Dermis microvascular lymphatic vessel endothelial cell (primary cell): Measurements from ENCODE around the gene SAMD14. TPM values are rescaled to one million over a fixed set of nuclear protein-coding genes. Genes with fewer than 3 reads are reported as not detected.
A peak's percentile ranks its signal among the peaks of the same experiment; 100 is the strongest.

Experiments used
- DNase-seq, 2 donors: peaks; one replicate each; pipeline versions ENCODE4 v3.0.0 to v3.0.0-alpha.2; 2010; ENCODE audit warnings: low read depth in 2 of 2
- total RNA-seq: library from RNA; depleted of rRNA; stranded (reverse); fragments of >200 nt; gene quantifications from 2 replicates; pipeline ENCODE4 v1.2.1, GENCODE V29; 2014

Gene SAMD14
- total RNA-seq, 1 donor from 2014 or later: 2.8 TPM

DNA sequence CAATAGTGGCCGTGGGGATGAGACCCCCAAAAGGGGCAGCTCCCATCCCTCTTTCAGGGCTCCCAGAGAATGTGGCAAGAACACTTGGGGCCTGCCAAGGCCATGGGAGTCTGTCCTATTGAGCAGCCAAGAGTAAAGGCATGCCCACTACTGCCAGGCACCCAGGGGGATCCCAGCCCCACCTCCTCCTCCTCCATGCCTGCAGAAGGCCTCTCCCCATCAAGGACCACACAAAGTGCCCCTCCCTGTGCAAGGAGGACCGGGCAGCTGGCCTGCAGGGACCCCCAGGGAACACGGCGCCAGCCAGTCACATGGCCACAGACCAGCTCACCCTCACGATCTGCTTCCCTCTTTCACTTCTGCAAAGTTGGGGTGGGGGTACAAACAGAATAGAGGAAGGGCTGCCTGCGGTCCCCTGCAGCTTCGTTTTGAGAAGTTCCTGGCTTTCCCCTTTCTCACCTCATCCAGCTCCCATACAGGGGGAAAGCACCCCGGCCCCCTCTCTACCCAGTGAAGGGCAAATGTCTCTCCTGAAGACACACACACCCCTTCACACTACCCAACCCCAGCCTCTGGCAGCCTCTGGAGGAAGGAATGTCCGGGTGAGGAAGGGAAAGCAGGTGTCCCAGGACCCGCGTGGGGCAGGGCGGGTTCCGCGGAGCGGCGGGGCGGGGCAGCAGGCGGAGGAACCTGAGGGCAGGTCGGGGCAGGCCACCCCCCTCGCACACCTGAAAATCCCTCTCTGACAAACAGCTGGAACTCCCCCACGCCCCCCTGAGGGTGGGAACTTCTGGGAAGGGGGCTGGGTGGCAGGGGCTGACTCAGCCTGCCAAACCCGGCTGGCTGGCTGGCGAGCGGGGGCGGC is 18.5 kb upstream of the SAMD14 start:
- peak in 1 of 2 donors; percentile 38 for DNase-seq

GRCh38 chr17:50147841-50148225 is 17.9 kb upstream of the SAMD14 start:
- no peak for DNase-seq

- DNase-seq: no peak
Measured at GRCh38 chr17:50146927-50147665, 17.1 kb upstream of the SAMD14 start.

GRCh38 chr17:50146230-50146926 is 16.4 kb upstream of the SAMD14 start:
- no peak for DNase-seq

- no peak for DNase-seq
Measured at GRCh38 chr17:50145532-50146229, 15.7 kb upstream of the SAMD14 start.

GRCh38 chr17:50144845-50145531 is 15.0 kb upstream of the SAMD14 start:
- no peak for DNase-seq

- no peak for DNase-seq
Measured at GRCh38 chr17:50144355-50144754, 14.4 kb upstream of the SAMD14 start.

- no peak for DNase-seq
Measured at GRCh38 chr17:50143461-50144176, 13.7 kb upstream of the SAMD14 start.

GRCh38 chr17:50141745-50142110 is 11.8 kb upstream of the SAMD14 start:
- DNase-seq: no peak

DNA sequence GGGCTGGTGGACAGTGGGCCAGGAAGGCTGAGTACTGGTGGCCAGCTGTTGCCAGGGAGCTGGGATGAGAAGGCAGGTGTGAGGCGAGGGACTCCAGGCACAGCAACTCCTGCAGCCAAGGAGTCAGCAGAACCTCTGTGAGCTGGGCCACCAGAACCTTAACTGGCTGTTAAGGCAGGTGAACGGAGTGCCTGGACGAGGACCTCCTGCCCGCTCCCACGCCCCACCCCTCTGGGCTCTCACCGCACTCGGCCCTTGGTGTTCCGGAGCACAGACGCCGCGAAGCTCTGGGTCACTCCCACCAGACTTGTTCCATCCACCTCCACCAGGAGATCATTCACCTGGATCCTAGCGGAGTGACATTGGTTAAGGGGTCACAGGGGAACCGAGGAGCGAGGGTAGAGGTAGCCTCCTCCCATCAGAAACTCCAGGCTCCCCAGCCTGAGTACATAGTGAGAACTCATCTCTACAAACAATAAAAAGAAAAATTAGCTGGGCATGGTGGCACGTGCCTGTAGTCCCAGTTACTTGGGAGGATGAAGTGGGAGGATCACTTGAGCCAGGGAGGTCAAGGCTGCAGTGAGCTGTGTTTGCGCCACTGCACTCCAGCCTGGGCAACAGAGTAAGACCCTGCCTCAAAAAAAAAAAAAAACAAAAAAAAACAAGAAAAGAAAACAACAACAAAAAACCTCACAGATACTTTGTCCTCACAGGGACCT is 11.2 kb upstream of the SAMD14 start:
- DNase-seq: no peak

DNA sequence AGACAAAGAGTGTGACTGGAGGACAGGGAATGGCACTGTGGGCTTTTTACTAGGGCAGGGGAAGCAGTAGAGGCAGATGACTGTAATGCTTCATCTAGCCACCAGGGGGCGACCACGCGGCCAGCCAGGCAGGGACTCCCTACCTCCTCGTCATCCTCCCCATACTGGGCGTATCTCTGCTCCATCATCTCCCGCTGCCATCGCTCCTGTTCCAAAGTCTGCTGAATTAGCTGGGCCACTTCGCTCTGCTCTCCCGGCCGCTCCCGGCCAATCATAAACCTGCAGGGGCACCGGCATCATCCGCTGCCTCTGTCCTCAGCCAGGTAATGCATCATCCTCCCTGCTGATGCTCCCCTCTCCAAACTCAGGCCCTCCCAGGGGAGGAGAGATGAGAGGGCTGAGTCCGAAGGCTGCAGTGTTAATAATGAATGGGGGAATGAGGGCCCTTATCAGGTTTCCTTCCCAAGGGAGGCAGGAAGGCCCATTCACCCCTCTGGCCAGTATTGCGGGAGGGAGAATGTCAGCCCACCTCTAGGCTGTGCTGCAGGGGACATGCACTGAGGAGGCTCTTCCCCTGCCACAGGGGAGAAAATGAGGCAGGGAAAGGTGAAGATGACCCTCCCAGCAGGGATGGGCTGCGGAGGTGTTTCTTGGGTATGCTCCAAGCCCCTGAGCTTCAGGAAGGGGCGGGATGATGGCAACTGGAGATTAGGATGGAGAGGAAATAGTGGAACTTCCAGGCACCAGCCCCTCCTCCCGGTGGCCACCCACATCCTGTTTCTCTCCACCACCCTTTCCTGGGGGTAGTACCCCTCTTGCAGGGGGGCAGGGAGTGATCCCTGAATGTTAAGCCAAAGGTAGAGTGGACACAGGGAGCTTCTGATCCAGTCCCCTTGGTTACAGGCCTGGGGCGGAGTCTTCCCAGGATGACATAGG is 10.3 kb upstream of the SAMD14 start:
- DNase-seq: peak; percentile 64 to 84

- DNase-seq: no peak
Measured at GRCh38 chr17:50139185-50139783, 9.3 kb upstream of the SAMD14 start.

GRCh38 chr17:50137042-50137441 is 7.1 kb upstream of the SAMD14 start:
- DNase-seq: no peak

GRCh38 chr17:50136096-50136687 is 6.2 kb upstream of the SAMD14 start:
- DNase-seq: no peak

- DNase-seq: no peak
Measured at GRCh38 chr17:50135316-50136095, 5.5 kb upstream of the SAMD14 start.

DNA sequence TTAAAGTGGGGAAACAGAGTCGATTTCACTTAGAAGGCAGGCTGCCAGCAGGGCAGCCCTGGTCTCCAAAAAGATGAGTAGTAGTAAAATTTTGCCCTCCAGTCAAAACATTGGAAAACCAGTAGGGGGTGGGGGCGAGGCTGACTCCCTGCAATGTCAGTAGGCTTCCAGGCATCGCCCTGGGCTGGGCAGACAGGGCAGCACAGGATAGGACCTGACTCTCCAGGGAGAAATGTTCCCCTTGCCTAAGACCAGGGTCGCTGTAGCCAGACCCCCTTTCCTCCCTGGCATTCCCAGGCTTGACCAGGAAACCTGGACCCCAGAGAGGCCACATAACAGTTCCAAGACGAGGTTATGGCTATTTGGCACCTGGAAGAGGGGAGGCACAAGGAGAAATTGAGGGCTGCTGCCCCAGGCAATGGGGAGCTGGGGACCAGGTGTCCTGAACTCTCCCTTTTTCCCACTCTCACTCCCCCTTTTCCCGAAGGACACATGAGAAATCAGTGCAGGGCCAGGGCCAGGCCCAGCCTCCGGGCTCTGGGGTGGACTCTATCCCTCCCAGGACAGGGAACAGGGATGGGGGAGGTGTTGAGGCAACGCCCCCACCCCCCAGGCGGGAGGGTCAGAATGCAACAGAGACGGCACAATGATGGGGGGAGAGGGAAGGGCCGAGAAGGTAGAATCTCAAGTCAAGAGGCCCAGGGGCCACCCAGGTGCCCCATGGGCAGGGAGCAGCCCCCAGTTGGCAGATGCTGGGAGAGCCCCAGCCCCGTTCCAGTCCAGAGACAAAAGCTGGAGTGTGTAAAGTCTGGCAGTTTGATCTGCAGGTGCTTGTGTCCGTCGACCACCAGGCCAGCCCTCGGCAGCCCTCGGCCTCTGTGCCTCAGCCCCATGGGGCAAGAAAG is 4.5 kb upstream of the SAMD14 start:
- no peak for DNase-seq
